ENCODE data around the gene SRSF1. TPM values are rescaled to one million over a fixed set of nuclear protein-coding genes. Genes with fewer than 3 reads are reported as not detected.
A peak's percentile ranks its signal among the peaks of the same experiment; 100 is the strongest.
"Not testable (repeated sequence)": the region's sequence is repeated elsewhere in the genome, so short reads cannot be mapped to it uniquely, and the experiment has no call there.

SRSF1 gene
- total RNA-seq, 1 donor from 2014 or later = 227 TPM

DNA sequence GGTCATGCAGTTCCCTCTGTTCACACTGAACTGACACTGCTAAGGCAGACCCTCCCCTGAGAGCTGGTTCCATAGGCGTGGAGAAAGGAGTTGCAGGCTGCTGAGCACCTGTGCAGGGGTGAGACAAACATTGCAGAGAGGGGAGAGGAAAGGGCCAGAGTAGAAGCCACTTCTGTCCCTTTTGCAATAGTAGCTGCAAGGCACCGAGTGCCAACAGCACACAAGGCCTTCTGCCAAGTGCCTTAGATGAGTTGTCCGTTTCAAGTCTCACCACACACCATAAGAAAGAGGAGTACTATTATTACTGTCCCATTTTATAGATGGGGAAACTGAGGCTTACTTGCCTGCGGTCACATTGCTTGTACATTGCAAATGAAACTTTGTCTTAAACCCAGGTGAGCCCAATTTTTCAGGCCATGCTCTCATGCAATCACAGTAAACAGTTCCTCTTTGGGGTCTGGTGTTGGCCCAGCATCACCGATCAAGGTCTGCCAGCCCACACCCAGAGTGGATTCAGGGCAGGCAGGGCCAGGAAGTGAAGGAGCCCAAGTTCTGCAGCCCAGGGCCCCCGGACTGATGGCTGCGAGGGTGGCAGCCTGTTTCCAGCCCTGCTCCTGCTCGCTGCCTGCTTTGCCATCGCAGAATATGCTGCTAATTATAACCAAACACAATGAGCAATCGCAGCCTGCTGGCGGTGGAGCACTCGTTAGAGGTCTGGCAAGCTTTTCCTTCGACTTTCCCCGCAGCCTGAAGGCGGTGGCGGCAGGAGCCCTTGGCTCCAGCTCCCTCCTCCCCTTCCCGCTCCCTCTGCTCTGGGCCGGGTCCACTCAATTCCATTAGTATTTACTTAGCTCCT is 39.4 kb upstream of the SRSF1 start:
- peak; percentile 32 for DNase-seq
- TF ChIP-seq, protein P1, sequence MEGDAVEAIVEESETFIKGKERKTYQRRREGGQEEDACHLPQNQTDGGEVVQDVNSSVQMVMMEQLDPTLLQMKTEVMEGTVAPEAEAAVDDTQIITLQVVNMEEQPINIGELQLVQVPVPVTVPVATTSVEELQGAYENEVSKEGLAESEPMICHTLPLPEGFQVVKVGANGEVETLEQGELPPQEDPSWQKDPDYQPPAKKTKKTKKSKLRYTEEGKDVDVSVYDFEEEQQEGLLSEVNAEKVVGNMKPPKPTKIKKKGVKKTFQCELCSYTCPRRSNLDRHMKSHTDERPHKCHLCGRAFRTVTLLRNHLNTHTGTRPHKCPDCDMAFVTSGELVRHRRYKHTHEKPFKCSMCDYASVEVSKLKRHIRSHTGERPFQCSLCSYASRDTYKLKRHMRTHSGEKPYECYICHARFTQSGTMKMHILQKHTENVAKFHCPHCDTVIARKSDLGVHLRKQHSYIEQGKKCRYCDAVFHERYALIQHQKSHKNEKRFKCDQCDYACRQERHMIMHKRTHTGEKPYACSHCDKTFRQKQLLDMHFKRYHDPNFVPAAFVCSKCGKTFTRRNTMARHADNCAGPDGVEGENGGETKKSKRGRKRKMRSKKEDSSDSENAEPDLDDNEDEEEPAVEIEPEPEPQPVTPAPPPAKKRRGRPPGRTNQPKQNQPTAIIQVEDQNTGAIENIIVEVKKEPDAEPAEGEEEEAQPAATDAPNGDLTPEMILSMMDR (IDR thresholded peaks at IDR 0.05; ENCODE audit: partially characterized antibody, unreplicated experiment) = no peak
- Mint-ChIP-seq H3K4me1 (ENCODE audit: low read depth, unreplicated experiment) (peaks cover 20% of the 10 kb centered on the region), H3K36me3 (ENCODE audit: unreplicated experiment) (no peaks in the 10 kb centered on the region), H3K27ac (ENCODE audit: unreplicated experiment) (no peak overlapping the region), H3K9me3 (ENCODE audit: unreplicated experiment) (peaks cover 3% of the 10 kb centered on the region), H3K27me3 (ENCODE audit: unreplicated experiment) (peaks cover 2% of the 10 kb centered on the region), H3K4me3 (ENCODE audit: unreplicated experiment) (no peak overlapping the region)

DNA sequence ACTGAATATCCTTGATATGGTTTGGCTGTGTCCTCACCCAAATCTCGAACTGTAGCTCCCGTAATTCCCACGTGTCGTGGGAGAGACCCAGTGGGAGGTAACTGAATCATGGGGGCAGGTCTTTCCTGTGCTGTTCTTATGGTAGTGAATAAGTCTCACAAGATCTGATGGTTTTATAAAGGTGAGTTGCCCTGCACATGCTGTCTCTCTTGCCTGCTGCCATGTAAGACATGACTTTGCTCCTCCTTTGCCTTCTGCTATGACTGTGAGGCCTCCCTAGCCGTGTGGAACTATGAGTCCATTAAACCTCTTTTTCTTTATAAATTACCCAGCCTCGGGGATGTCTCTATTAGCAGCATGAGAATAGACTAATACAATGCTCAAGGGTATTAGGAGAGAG is 37.2 kb upstream of the SRSF1 start:
- not testable (repeated sequence) for H3K4me3 Mint-ChIP-seq (ENCODE audit: unreplicated experiment); H3K27ac Mint-ChIP-seq (ENCODE audit: unreplicated experiment); H3K9me3 Mint-ChIP-seq (ENCODE audit: unreplicated experiment); H3K27me3 Mint-ChIP-seq (ENCODE audit: unreplicated experiment); H3K36me3 Mint-ChIP-seq (ENCODE audit: unreplicated experiment); DNase-seq
- H3K4me1 Mint-ChIP-seq (ENCODE audit: low read depth, unreplicated experiment) = peaks cover 12% of the 10 kb centered on the region

DNA sequence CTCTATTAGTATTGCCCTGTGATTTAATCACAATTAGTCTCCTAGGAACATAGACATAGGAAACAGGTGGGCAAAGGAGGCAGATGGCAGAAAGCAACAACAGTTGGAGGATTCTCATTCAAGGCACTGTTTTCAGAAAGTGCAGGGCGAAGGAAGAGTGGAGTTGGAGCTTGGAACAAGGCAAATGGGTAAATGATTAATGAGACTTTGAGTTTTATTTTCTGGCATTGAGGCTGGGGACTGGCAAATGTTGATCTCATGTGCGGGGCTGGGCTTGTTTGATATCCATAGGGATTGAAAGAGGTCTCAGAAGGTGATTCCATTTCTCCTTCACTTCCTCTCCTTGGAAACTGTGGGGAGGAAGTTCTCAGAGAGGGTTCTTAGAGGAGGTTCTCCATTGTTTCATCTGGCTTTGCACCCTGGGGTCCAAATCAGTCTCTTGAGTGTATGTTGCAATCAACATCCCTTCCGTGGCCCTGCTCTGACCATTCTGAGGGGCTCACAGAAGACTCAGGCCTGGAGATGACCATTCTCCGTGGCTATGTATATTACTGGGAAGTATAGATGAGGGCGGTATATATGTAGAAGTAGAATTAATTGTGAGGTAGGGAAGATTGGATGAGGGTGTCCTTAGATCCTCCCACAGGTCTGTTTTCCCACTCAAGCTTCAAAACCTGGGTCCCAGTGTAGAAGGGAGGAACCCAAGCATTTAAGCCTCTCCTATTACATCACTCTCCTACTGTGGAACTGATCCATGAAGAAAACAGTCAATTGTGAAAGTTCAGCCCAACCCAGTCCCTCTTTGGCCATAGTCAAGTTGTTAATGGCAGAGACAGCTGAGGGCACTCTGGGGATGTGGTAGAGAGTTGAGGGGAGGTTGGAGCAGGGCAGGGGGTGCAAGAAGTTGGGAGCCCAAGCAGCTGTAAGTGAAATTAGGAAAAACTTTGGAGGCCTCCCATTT is 36.5 kb upstream of the SRSF1 start:
- Mint-ChIP-seq H3K36me3 (ENCODE audit: unreplicated experiment) (no peaks in the 10 kb centered on the region), H3K9me3 (ENCODE audit: unreplicated experiment) (peaks cover 5% of the 10 kb centered on the region), H3K27ac (ENCODE audit: unreplicated experiment) (no peak overlapping the region), H3K4me1 (ENCODE audit: low read depth, unreplicated experiment) (peaks cover 12% of the 10 kb centered on the region), H3K4me3 (ENCODE audit: unreplicated experiment) (no peak overlapping the region), H3K27me3 (ENCODE audit: unreplicated experiment) (no peaks in the 10 kb centered on the region)
- no peak for DNase-seq
- TF ChIP-seq, protein P1 (IDR thresholded peaks at IDR 0.05; ENCODE audit: partially characterized antibody, unreplicated experiment) = no peak

DNA sequence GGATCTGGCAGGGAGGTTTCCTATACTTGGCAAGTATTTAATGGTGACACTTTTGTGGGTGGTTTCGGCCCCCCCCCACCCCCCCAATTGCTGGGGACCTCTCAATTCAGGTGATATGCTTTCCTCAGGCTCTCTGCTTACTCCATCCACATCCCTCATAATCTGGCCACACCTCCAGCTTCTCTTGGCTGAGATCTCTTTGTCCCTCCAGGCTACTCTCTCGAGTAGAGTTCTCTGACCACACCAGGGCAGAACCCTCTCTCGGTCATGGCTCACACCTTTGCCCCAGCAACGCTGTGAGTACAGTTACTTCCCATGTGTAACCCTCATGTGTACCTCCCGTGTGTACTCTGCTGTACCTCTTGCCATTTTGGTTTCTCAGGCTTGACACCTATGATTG is 34.1 kb upstream of the SRSF1 start:
- H3K4me1 Mint-ChIP-seq (ENCODE audit: low read depth, unreplicated experiment) = peaks cover 7% of the 10 kb centered on the region
- no peak overlapping the region for H3K4me3 Mint-ChIP-seq (ENCODE audit: unreplicated experiment)
- TF ChIP-seq, protein P1 (IDR thresholded peaks at IDR 0.05; ENCODE audit: partially characterized antibody, unreplicated experiment) = no peak
- no peaks in the 10 kb centered on the region for H3K36me3 Mint-ChIP-seq (ENCODE audit: unreplicated experiment)
- H3K27ac Mint-ChIP-seq (ENCODE audit: unreplicated experiment) = no peak overlapping the region
- H3K9me3 Mint-ChIP-seq (ENCODE audit: unreplicated experiment) = peaks cover 3% of the 10 kb centered on the region
- no peaks in the 10 kb centered on the region for H3K27me3 Mint-ChIP-seq (ENCODE audit: unreplicated experiment)
- DNase-seq = no peak

DNA sequence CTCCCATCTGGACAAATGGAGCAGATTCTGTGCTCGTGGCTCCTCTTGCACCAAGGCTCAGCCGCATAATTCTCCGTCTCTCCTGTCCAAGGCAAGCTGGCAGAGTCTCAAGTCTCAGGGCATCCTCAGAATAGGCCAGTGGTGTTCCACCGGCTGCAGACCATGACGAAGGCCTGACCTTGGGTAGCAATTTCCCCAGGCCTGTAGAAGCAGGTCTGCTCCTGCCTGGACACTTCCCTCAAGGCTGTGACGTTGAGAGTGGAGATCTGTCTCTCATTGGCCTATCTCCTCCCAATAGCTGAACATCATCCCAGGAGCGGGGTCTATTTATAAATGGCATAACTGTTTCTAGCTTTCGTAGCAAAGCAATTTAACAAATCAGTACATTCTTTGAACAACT is 33.3 kb upstream of the SRSF1 start:
- no peaks in the 10 kb centered on the region for H3K36me3 Mint-ChIP-seq (ENCODE audit: unreplicated experiment)
- TF ChIP-seq, protein P1 (IDR thresholded peaks at IDR 0.05; ENCODE audit: partially characterized antibody, unreplicated experiment) = no peak
- no peak overlapping the region for H3K27ac Mint-ChIP-seq (ENCODE audit: unreplicated experiment)
- no peaks in the 10 kb centered on the region for H3K27me3 Mint-ChIP-seq (ENCODE audit: unreplicated experiment)
- peaks cover 7% of the 10 kb centered on the region for H3K4me1 Mint-ChIP-seq (ENCODE audit: low read depth, unreplicated experiment)
- no peak for DNase-seq
- H3K9me3 Mint-ChIP-seq (ENCODE audit: unreplicated experiment) = peaks cover 2% of the 10 kb centered on the region
- no peak overlapping the region for H3K4me3 Mint-ChIP-seq (ENCODE audit: unreplicated experiment)

Data from glutamatergic neuron (in vitro differentiated cells).